Neuronal stem cell (in vitro differentiated cells): ENCODE data around the gene FAXC. TPM values are rescaled to one million over a fixed set of nuclear protein-coding genes. Genes with fewer than 3 reads are reported as not detected.
A peak's percentile ranks its signal among the peaks of the same experiment; 100 is the strongest.

Source experiments
- DNase-seq: peaks from one replicate; pipeline ENCODE4 v3.0.0-alpha.2; 2013; ENCODE audit warnings: low spot score
- H2AFZ ChIP-seq: one replicate; pipeline ENCODE4 v1.6.1; 2013; ENCODE audit warnings: mild to moderate bottlenecking, low read length, inconsistent platforms
- H2AK5ac ChIP-seq: 2 replicates; pipeline ENCODE4 v1.6.1; 2013; ENCODE audit warnings: low read depth, mild to moderate bottlenecking, inconsistent platforms, low read length, moderate library complexity, mixed read lengths
- H2BK120ac ChIP-seq: 2 replicates; pipeline ENCODE4 v1.6.1; 2013; ENCODE audit warnings: low read depth, mild to moderate bottlenecking, inconsistent platforms, low read length, moderate library complexity, mixed read lengths
- H2BK12ac ChIP-seq: one replicate; pipeline ENCODE4 v1.6.1; 2013; ENCODE audit warnings: low read length, inconsistent platforms
- H2BK15ac ChIP-seq: 2 replicates; pipeline ENCODE4 v1.6.1; 2013; ENCODE audit warnings: mild to moderate bottlenecking, low read length, inconsistent platforms, mixed read lengths
- H2BK5ac ChIP-seq: one replicate; pipeline ENCODE4 v1.6.1; 2013; ENCODE audit warnings: inconsistent platforms, mild to moderate bottlenecking, low read length, moderate library complexity
- H3K14ac ChIP-seq: one replicate; pipeline ENCODE4 v1.6.1; 2013; ENCODE audit warnings: low read length, inconsistent platforms
- H3K18ac ChIP-seq: 2 replicates; pipeline ENCODE4 v1.6.1; 2013; ENCODE audit warnings: low read length, inconsistent platforms
- H3K23ac ChIP-seq: 2 replicates; pipeline ENCODE4 v1.6.1; 2013; ENCODE audit warnings: low read depth, mild to moderate bottlenecking, mixed read lengths, low read length, inconsistent platforms; ENCODE audit not compliant: poor library complexity
- H3K27ac ChIP-seq: replicated peaks from 3 replicates; pipeline ENCODE4 v1.5.1; 2013; ENCODE audit warnings: low read length, inconsistent platforms
- H3K27me3 ChIP-seq, 3 experiments: 2 replicates each; pipeline ENCODE4 v1.6.1; 2013; ENCODE audit warnings: low read length in 3 of 3, mild to moderate bottlenecking in 2 of 3, inconsistent platforms in 1 of 3, low read depth in 1 of 3, mixed read lengths in 1 of 3, moderate library complexity in 1 of 3; ENCODE audit not compliant: control insufficient read depth in 3 of 3, insufficient read depth in 3 of 3
- H3K36me3 ChIP-seq, 2 donors: replicated peaks in 1 of 2; 2 replicates each; pipeline ENCODE4 v1.6.1; 2013; ENCODE audit warnings: low read length in 2 of 2; ENCODE audit not compliant: control insufficient read depth in 2 of 2, insufficient read depth in 2 of 2
- H3K4ac ChIP-seq: 2 replicates; pipeline ENCODE4 v1.6.1; 2013; ENCODE audit warnings: inconsistent platforms, mild to moderate bottlenecking, low read length, moderate library complexity
- H3K4me1 ChIP-seq, 2 donors: 1 replicate in 1 of 2; 2 replicates in 1 of 2; pipeline ENCODE4 v1.6.1; 2013; ENCODE audit warnings: low read length in 2 of 2, low read depth in 1 of 2; ENCODE audit not compliant: control insufficient read depth in 2 of 2, insufficient read depth in 1 of 2
- H3K4me2 ChIP-seq: one replicate; pipeline ENCODE4 v1.6.1; 2013; ENCODE audit warnings: mild to moderate bottlenecking, low read length, inconsistent platforms; ENCODE audit not compliant: insufficient read depth, poor library complexity, severe bottlenecking
- H3K4me3 ChIP-seq, 2 donors: 2 replicates each; pipeline ENCODE4 v1.5.1; 2013; ENCODE audit warnings: low read length in 2 of 2, mild to moderate bottlenecking in 2 of 2, inconsistent platforms in 1 of 2, moderate library complexity in 1 of 2
- H3K79me1 ChIP-seq: one replicate; pipeline ENCODE4 v1.6.1; 2013; ENCODE audit warnings: low read depth, mild to moderate bottlenecking, inconsistent platforms, low read length, moderate library complexity
- H3K9ac ChIP-seq: one replicate; pipeline ENCODE4 v1.6.1; 2013; ENCODE audit warnings: mild to moderate bottlenecking, low read depth, low read length, inconsistent platforms; ENCODE audit not compliant: poor library complexity
- H3K9me3 ChIP-seq, 2 donors: replicated peaks in 1 of 2; 2 replicates each; pipeline versions ENCODE3 to v1.6.1; 2013; ENCODE audit warnings: low read length in 2 of 2, mild to moderate bottlenecking in 2 of 2, inconsistent platforms in 1 of 2, low read depth in 1 of 2, mixed read lengths in 1 of 2, moderate library complexity in 1 of 2; ENCODE audit not compliant: control insufficient read depth in 2 of 2, insufficient read depth in 1 of 2
- H4K8ac ChIP-seq: one replicate; pipeline ENCODE4 v1.6.1; 2013; ENCODE audit warnings: low read depth, mild to moderate bottlenecking, inconsistent platforms, low read length, moderate library complexity
- H4K91ac ChIP-seq: one replicate; pipeline ENCODE4 v1.6.1; 2013; ENCODE audit warnings: low read length, low read depth, mild to moderate bottlenecking, inconsistent platforms; ENCODE audit not compliant: poor library complexity
- WGBS, 2 donors: extraction: QIAGEN DNeasy Blood & Tissue Kit; methylation state at CpG; one replicate each; pipeline ENCODE4 v1.1.7; 2013; ENCODE audit warnings: missing lambda C conversion rate in 2 of 2, mixed read lengths in 1 of 2; ENCODE audit not compliant: insufficient read length in 2 of 2, insufficient replicate concordance in 1 of 2; ENCODE audit errors: extremely low coverage in 2 of 2; 5-methylcytosine and 5-hydroxymethylcytosine counted together
- polyA plus RNA-seq, 2 experiments: library from polyadenylated mRNA; stranded (reverse); fragments of 200-250 nt; gene quantifications; one replicate each; pipeline ENCODE4 v1.2.3, GENCODE V29; 2013

The FAXC gene
- 20.7 TPM for polyA plus RNA-seq (2013, experiment 1 of 2)
- polyA plus RNA-seq (2013, experiment 2 of 2), result 20.8 TPM

GRCh38 chr6:99349171-99350141 lies at the start of gene FAXC:
Gene FAXC (minus strand): TSS chr6:99349674. CDS start chr6:99349372, 302 bp downstream.
- Histone ChIP-seq H2BK5ac (peak within 1 kb of the TSS; percentile 12), H3K4me1 (peaks cover 3 to 11% of the 10 kb centered on the region in 2 donors), H3K4ac (no peak within 1 kb of the TSS), H2BK12ac (no peak within 1 kb of the TSS), H3K27me3 (peaks cover 0 to 15% (median 4%) of the 10 kb centered on the region in 3 experiments), H3K27ac (peak within 1 kb of the TSS; percentile 28), H4K8ac (no peak within 1 kb of the TSS), H2BK120ac (peak within 1 kb of the TSS; percentile 40), H2AFZ (peak within 1 kb of the TSS; percentile 97), H2AK5ac (no peak within 1 kb of the TSS), H3K36me3 (no peaks in the 10 kb centered on the region), H3K9ac (peak within 1 kb of the TSS; percentile 82), H3K9me3 (no peaks in the 10 kb centered on the region), H3K23ac (peak within 1 kb of the TSS; percentile 48), H3K4me2 (peak within 1 kb of the TSS; percentile 58), H4K91ac (peak within 1 kb of the TSS; percentile 24), H2BK15ac (peak within 1 kb of the TSS; percentile 64), H3K14ac (no peak within 1 kb of the TSS), H3K79me1 (no peaks in the 10 kb centered on the region), H3K4me3 (peak within 1 kb of the TSS; percentile 73 to 95), H3K18ac (peak within 1 kb of the TSS; percentile 97)
- DNase-seq, result peak; percentile 50
- no CpG with 5 or more reads among the region's 108 CpGs for WGBS, 2 donors

- H4K91ac ChIP-seq, result no peak overlapping the region
- DNase-seq, result no peak
- peaks cover 7 to 54% of the 10 kb centered on the region in 2 donors for H3K36me3 ChIP-seq
- H3K18ac ChIP-seq, result no peak overlapping the region
- no peak overlapping the region for H2BK5ac ChIP-seq
- H4K8ac ChIP-seq, result no peak overlapping the region
- H3K9ac ChIP-seq, result no peak overlapping the region
- H3K27me3 ChIP-seq, result no peaks in the 10 kb centered on the region
- WGBS, 2 donors, result no CpG with 5 or more reads among the region's 1 CpG
- H3K79me1 ChIP-seq, result no peaks in the 10 kb centered on the region
- no peaks in the 10 kb centered on the region for H3K9me3 ChIP-seq
- no peak overlapping the region for H3K4ac ChIP-seq
- no peak overlapping the region for H2AFZ ChIP-seq
- H2BK15ac ChIP-seq, result no peak overlapping the region
- H2BK12ac ChIP-seq, result no peak overlapping the region
- no peak overlapping the region for H2BK120ac ChIP-seq
- H3K27ac ChIP-seq, result no peak overlapping the region
- no peaks in the 10 kb centered on the region for H3K4me1 ChIP-seq
- no peak overlapping the region for H2AK5ac ChIP-seq
- H3K23ac ChIP-seq, result no peak overlapping the region
- no peak overlapping the region for H3K14ac ChIP-seq
- no peak overlapping the region for H3K4me3 ChIP-seq
- H3K4me2 ChIP-seq, result no peak overlapping the region
These were observed 47.8 kb upstream of the FAXC start for GRCh38 chr6:99397287-99397686.

- Histone ChIP-seq H3K27me3 (no peaks in the 10 kb centered on the region), H2BK15ac (no peak within 1 kb of the TSS), H3K9ac (peak within 1 kb of the TSS; percentile 93), H3K9me3 (no peaks in the 10 kb centered on the region), H2AFZ (peak within 1 kb of the TSS; percentile 88), H4K91ac (no peak within 1 kb of the TSS), H3K79me1 (no peaks in the 10 kb centered on the region), H3K27ac (peak within 1 kb of the TSS; percentile 95), H3K4me3 (peak within 1 kb of the TSS; percentile 52 to 84), H3K4me1 (no peaks in the 10 kb centered on the region), H4K8ac (peak within 1 kb of the TSS; percentile 82), H3K4ac (no peak within 1 kb of the TSS), H2BK120ac (no peak within 1 kb of the TSS), H2BK12ac (no peak within 1 kb of the TSS), H3K36me3 (peaks cover 0 to 20% of the 10 kb centered on the region in 2 donors), H2AK5ac (no peak within 1 kb of the TSS), H2BK5ac (peak within 1 kb of the TSS; percentile 53), H3K18ac (peak within 1 kb of the TSS; percentile 97), H3K23ac (peak within 1 kb of the TSS; percentile 91), H3K14ac (no peak within 1 kb of the TSS), H3K4me2 (peak within 1 kb of the TSS; percentile 83)
- DNase-seq, result peak; percentile 88
- WGBS, 2 donors, result no CpG with 5 or more reads among the region's 56 CpGs
These were observed 44.4 kb upstream of the FAXC start, which contains the start of gene COQ3 for GRCh38 chr6:99393698-99394531. Gene COQ3 (minus strand): TSS chr6:99394195. CDS start chr6:99394179, 16 bp downstream.
